HuH-7.5 (cell line): Measurements from ENCODE around the gene MIER1.
"Not testable (repeated sequence)": the region's sequence is repeated elsewhere in the genome, so short reads cannot be mapped to it uniquely, and the experiment has no call there.

Experiments used
- DNase-seq: peaks from one replicate; pipeline ENCODE4 v3.0.0; 2011; ENCODE audit warnings: low spot score

MIER1 gene

GRCh38 chr1:66924756-66925557 lies at the start of gene MIER1, which contains the start of gene DNAI4:
Gene MIER1, plus strand, starts transcription at chr1:66924990. Its CDS starts 39 bp downstream, at chr1:66925029.
Gene DNAI4, minus strand, starts transcription at chr1:66924856. Its CDS starts 25 bp downstream, at chr1:66924831.
- peak; percentile 90 for DNase-seq

GRCh38 chr1:66876664-66877063 lies 48.1 kb upstream of the MIER1 start:
- DNase-seq: no peak

GRCh38 chr1:66889030-66889429 lies 35.8 kb upstream of the MIER1 start:
- no peak for DNase-seq

- no peak for DNase-seq
These were observed 34.2 kb upstream of the MIER1 start for GRCh38 chr1:66890621-66891020.

- DNase-seq: no peak
These were observed 31.1 kb upstream of the MIER1 start for GRCh38 chr1:66893712-66894111.

GRCh38 chr1:66915203-66915602 lies 9.6 kb upstream of the MIER1 start:
- not testable (repeated sequence) for DNase-seq

GRCh38 chr1:66916320-66916719 lies 8.5 kb upstream of the MIER1 start:
- no peak for DNase-seq

- DNase-seq: no peak
These were observed 7.3 kb upstream of the MIER1 start for GRCh38 chr1:66917476-66917875.

GRCh38 chr1:66919063-66919462 lies 5.7 kb upstream of the MIER1 start:
- no peak for DNase-seq

- no peak for DNase-seq
These were observed 5.0 kb upstream of the MIER1 start for GRCh38 chr1:66919828-66920227.

GRCh38 chr1:66920543-66920942 lies 4.2 kb upstream of the MIER1 start:
- DNase-seq: no peak

GRCh38 chr1:66925558-66925910 lies 744 bp downstream of the MIER1 start:
- DNase-seq: no peak

- peak; percentile 6 for DNase-seq
These were observed 1.2 kb downstream of the MIER1 start for GRCh38 chr1:66925944-66926343.

GRCh38 chr1:66927528-66927927 lies 2.7 kb downstream of the MIER1 start:
- DNase-seq: no peak

GRCh38 chr1:66929146-66929688 lies 4.4 kb downstream of the MIER1 start:
- no peak for DNase-seq

GRCh38 chr1:66929691-66929998 lies 4.9 kb downstream of the MIER1 start:
- DNase-seq: no peak

- DNase-seq: peak; percentile 69
These were observed 5.4 kb downstream of the MIER1 start for GRCh38 chr1:66929999-66930822.

GRCh38 chr1:66930823-66931174 lies 6.0 kb downstream of the MIER1 start:
- peak; percentile 6 for DNase-seq

- no peak for DNase-seq
These were observed 6.8 kb downstream of the MIER1 start for GRCh38 chr1:66931590-66931989.

- no peak for DNase-seq
These were observed 7.5 kb downstream of the MIER1 start for GRCh38 chr1:66932291-66932690.

GRCh38 chr1:66933887-66934700 lies 9.3 kb downstream of the MIER1 start:
- DNase-seq: no peak

GRCh38 chr1:66937529-66938234 lies 12.9 kb downstream of the MIER1 start:
- no peak for DNase-seq
